ENCODE data around the gene FGD6.

Gene FGD6

DNA sequence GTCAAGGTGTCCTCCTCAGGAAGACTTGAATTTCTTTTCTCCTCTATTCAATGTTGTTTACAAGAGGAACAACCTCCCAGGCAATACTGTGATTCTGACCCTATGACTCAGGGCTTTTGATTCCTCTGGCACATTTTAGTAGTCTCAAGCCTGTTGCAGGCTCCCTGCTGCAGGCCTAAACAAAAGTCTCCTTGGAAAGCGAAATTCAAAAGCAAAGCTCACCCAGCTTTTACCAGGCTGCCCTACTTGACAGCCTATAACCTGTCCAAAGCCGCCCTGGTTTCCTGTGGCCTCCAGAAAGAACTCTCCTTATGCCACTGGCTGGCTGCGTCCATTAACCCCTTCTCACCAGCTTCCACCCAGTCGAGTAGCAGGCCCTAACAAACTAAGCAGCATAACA, 11.6 kb downstream of the FGD6 start:
- Histone ChIP-seq H3K27me3 (ENCODE audit: control insufficient read depth in 1 of 2, insufficient read depth in 2 of 2, low read length in 2 of 2) (no peaks in the 10 kb centered on the region), H3K4me1 (ENCODE audit: control insufficient read depth, insufficient read depth, low read length) (peaks cover 32% of the 10 kb centered on the region), H3K27ac (ENCODE audit: low read length) (peak overlapping the region; percentile 79), H3K36me3 (ENCODE audit: control insufficient read depth in 2 of 2, insufficient read depth in 2 of 2, low read length in 2 of 2) (peaks cover 0 to 2% of the 10 kb centered on the region in 2 donors), H3K4me3 (ENCODE audit: low read length in 2 of 2) (peak overlapping the region; percentile 24 to 41), H3K9ac (ENCODE audit: low read length in 2 of 2) (peak overlapping the region; percentile 16 to 37), H3K9me3 (ENCODE audit: control insufficient read depth in 2 of 2, low read length in 2 of 2) (no peaks in the 10 kb centered on the region)

DNA sequence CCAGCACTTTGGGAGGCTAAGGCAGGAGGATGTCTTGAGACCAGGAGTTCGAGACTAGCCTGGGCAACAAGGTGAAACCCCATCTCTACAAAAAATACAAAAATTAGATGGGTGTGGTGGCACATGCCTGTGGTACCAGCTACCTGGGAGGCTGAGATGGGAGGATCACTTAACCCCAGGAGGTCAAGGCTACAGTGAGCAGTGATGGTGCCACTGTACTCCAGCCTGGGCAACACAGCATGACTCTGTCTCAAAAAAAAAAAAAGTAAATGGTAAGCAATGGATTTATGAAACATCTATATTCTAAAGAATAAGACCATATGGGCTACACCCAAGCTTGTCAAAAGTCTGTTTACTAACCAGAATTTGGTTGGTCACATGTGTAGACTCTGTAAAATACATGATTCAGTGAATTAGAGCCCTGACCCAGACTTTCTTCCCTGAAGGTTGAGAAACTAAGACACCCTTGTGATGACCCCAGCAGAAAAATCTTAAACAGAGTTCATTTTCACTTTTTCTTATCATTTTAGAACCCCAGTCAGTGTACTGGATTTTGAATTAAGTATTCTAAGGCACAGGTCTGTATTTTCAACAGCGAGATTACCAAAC, 12.1 kb downstream of the FGD6 start:
- Histone ChIP-seq H3K9ac (ENCODE audit: low read length in 2 of 2) (peak overlapping the region; percentile 16 to 37), H3K27ac (ENCODE audit: low read length) (peak overlapping the region; percentile 79), H3K4me3 (ENCODE audit: low read length in 2 of 2) (peak overlapping the region in 1 of 2 donors; percentile 24), H3K4me1 (ENCODE audit: control insufficient read depth, insufficient read depth, low read length) (peaks cover 32% of the 10 kb centered on the region), H3K27me3 (ENCODE audit: control insufficient read depth in 1 of 2, insufficient read depth in 2 of 2, low read length in 2 of 2) (no peaks in the 10 kb centered on the region), H3K9me3 (ENCODE audit: control insufficient read depth in 2 of 2, low read length in 2 of 2) (no peaks in the 10 kb centered on the region), H3K36me3 (ENCODE audit: control insufficient read depth in 2 of 2, insufficient read depth in 2 of 2, low read length in 2 of 2) (peaks cover 0 to 2% of the 10 kb centered on the region in 2 donors)

DNA sequence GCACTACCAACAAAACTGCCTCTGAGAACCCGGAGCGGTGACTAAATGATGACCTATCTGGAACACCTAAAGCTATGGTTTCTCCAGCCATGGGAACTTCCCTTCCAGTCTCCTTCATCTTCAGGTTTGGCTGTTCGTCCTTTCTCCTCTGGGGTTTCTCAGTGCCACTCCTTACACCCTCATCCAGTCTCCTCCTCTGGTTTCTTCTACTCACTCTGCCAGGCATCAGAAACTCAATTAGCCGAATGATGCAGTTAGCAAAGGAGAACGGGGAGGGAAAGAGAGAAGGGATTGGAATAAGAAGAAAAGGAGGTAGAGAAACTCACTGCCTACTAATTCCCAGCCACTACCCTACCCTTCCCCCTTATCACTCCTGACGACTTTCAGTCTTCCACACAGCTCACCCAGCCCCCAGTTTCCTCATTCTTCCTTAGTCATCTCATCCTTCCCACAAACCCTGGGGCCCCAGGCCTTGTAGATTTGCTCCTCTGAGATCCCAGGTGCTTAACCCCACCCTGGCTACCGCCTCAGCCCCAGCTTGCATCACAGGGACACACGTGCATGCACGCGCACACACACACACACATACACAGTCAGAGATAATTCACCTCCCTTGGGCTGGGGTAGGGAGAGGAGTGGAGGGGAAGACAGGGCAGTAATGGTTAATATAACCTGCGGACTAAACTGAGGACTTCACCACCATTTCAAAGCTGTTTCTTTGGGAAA, 13.0 kb downstream of the FGD6 start:
- no peaks in the 10 kb centered on the region for H3K9me3 ChIP-seq (ENCODE audit: control insufficient read depth in 2 of 2, low read length in 2 of 2)
- no peaks in the 10 kb centered on the region for H3K27me3 ChIP-seq (ENCODE audit: control insufficient read depth in 1 of 2, insufficient read depth in 2 of 2, low read length in 2 of 2)
- H3K36me3 ChIP-seq (ENCODE audit: control insufficient read depth in 2 of 2, insufficient read depth in 2 of 2, low read length in 2 of 2): peaks cover 0 to 2% of the 10 kb centered on the region in 2 donors
- peak overlapping the region; percentile 79 for H3K27ac ChIP-seq (ENCODE audit: low read length)
- H3K9ac ChIP-seq (ENCODE audit: low read length in 2 of 2): no peak overlapping the region
- peaks cover 32% of the 10 kb centered on the region for H3K4me1 ChIP-seq (ENCODE audit: control insufficient read depth, insufficient read depth, low read length)
- no peak overlapping the region for H3K4me3 ChIP-seq (ENCODE audit: low read length in 2 of 2)

DNA sequence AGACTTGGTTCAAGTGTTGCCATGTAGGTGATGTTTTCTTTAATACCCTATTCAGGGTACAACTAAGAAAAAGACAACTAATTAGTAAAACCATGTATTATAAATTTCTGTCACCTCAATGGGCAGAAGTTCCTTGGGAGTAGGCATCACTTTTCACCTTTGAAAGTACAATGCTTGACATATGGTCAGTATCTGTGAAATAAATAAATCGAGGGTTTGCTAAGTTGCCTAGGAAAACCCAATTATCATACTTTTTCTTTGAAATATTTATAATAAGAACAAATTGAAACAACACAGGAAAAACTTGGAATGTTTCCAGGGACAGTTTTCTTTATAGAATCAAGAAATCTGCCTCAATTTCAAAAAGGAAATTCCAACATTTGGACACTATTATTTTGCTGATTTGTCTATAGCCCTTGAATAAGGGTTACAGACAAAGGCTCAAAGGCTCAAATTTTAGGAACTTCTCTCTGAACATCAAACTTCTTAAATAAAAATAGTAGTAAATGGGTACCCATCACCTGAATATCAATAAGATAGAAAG, 13.7 kb downstream of the FGD6 start:
- H3K27me3 ChIP-seq (ENCODE audit: control insufficient read depth in 1 of 2, insufficient read depth in 2 of 2, low read length in 2 of 2): no peaks in the 10 kb centered on the region
- no peak overlapping the region for H3K4me3 ChIP-seq (ENCODE audit: low read length in 2 of 2)
- peaks cover 28% of the 10 kb centered on the region for H3K4me1 ChIP-seq (ENCODE audit: control insufficient read depth, insufficient read depth, low read length)
- peak overlapping the region; percentile 0 for H3K27ac ChIP-seq (ENCODE audit: low read length)
- no peak overlapping the region for H3K9ac ChIP-seq (ENCODE audit: low read length in 2 of 2)
- no peaks in the 10 kb centered on the region for H3K9me3 ChIP-seq (ENCODE audit: control insufficient read depth in 2 of 2, low read length in 2 of 2)
- H3K36me3 ChIP-seq (ENCODE audit: control insufficient read depth in 2 of 2, insufficient read depth in 2 of 2, low read length in 2 of 2): no peaks in the 10 kb centered on the region

DNA sequence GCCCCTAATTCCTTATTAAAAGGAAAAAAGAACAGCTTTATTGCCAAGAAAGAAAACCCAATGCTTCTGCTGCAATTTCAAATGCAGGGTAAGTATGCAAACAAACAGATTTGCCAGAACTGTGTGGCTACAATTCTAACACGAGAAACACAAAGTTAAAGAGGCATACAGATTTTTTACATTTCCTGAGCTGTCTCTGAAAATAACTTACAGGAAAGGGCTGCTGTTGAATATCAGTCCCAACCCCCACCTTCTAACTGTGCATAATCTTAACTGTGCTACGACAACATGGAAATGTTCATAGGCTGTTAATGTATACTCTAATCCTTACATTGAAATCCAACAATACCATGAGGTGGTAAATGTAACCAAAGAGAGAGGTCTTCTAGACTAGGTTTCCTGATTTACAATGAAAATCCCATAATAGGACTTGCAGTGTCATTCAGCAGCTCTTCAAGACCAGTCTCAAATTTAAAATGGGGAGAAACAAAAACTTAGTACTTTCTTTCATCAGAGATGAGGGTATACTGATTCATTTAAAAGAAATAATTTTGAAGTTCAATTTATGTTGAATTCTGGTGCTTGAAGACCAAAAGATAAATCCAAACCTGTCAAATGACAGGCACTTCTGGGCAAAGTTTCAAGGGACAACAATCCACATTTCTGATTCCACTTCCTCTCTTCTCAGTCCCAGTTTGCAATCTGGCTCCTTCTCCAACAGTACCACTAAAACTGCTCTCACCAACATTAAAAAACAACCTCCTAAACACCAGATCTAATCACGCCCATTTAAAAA, 14.4 kb downstream of the FGD6 start:
- Histone ChIP-seq H3K9ac (ENCODE audit: low read length in 2 of 2) (no peak overlapping the region), H3K36me3 (ENCODE audit: control insufficient read depth in 2 of 2, insufficient read depth in 2 of 2, low read length in 2 of 2) (no peaks in the 10 kb centered on the region), H3K4me3 (ENCODE audit: low read length in 2 of 2) (no peak overlapping the region), H3K4me1 (ENCODE audit: control insufficient read depth, insufficient read depth, low read length) (peaks cover 27% of the 10 kb centered on the region), H3K9me3 (ENCODE audit: control insufficient read depth in 2 of 2, low read length in 2 of 2) (no peaks in the 10 kb centered on the region), H3K27me3 (ENCODE audit: control insufficient read depth in 1 of 2, insufficient read depth in 2 of 2, low read length in 2 of 2) (no peaks in the 10 kb centered on the region), H3K27ac (ENCODE audit: low read length) (peak overlapping the region; percentile 0)

DNA sequence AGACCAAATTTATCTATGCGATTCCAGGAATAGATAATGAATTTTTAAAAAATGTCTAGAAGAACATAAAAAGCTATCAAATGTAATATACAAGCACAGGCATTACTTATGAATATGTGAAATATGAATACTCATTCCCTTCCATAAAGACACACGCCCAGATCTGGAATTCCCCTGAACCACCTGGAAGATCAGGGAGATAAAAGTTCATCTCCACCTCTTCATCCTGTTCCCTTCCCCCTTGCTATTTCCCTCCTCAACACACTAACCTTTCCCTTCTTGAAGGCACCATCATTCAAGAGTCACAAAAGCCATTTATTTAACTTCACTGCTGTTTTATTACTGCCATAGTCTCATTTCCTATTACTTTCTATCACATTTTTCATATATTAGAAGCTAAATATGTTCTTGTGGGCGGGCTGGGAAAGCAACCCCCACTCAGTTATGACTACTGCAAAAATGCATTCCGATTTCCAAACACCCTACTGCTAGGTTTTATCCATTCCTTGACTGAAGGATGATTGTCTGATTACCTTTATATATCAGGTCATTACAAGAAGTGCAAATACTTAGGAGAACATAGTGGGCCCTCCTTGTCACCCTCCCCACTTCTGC, 16.1 kb downstream of the FGD6 start:
- no peak overlapping the region for H3K27ac ChIP-seq (ENCODE audit: low read length)
- H3K27me3 ChIP-seq (ENCODE audit: control insufficient read depth in 1 of 2, insufficient read depth in 2 of 2, low read length in 2 of 2): no peaks in the 10 kb centered on the region
- H3K4me1 ChIP-seq (ENCODE audit: control insufficient read depth, insufficient read depth, low read length): peaks cover 21% of the 10 kb centered on the region
- no peaks in the 10 kb centered on the region for H3K9me3 ChIP-seq (ENCODE audit: control insufficient read depth in 2 of 2, low read length in 2 of 2)
- H3K36me3 ChIP-seq (ENCODE audit: control insufficient read depth in 2 of 2, insufficient read depth in 2 of 2, low read length in 2 of 2): no peaks in the 10 kb centered on the region
- no peak overlapping the region for H3K4me3 ChIP-seq (ENCODE audit: low read length in 2 of 2)
- H3K9ac ChIP-seq (ENCODE audit: low read length in 2 of 2): no peak overlapping the region

DNA sequence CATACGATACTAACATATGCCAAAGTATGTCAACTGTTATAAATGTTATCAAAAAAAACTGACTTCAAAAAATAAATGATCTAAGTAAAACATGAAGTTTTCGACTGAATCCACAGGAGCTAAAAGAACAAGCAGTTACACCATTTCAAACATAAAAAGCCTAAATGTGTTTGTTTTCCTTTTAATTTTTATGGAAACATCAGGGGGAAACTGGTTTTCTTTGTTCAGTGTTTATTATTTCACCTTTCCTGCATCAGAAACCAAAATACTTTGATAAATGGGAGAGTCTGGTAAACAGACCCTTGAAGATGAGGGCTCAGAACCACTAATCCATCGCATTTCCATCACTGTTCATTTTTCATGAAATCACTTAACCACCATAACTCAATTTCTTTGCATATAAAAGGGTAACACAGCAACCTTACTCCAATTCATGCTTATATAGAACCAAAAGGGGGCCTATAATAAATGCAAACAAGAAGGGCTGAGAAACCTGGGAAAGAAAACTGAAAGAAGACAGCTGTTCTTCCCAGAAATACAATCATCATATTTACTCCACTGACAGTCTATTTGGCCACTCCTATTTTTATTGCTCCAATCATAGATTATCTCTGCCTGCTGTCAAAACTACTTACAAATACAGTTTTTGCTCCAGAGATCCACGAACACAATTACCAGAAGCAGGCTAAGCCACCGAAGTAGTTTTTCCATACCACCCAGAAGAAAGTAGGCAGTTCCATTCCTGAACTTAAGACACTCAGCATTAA, 17.0 kb downstream of the FGD6 start:
- Histone ChIP-seq H3K27ac (ENCODE audit: low read length) (no peak overlapping the region), H3K9ac (ENCODE audit: low read length in 2 of 2) (no peak overlapping the region), H3K9me3 (ENCODE audit: control insufficient read depth in 2 of 2, low read length in 2 of 2) (no peaks in the 10 kb centered on the region), H3K4me3 (ENCODE audit: low read length in 2 of 2) (peak overlapping the region in 1 of 2 donors; percentile 8), H3K27me3 (ENCODE audit: control insufficient read depth in 1 of 2, insufficient read depth in 2 of 2, low read length in 2 of 2) (no peaks in the 10 kb centered on the region), H3K4me1 (ENCODE audit: control insufficient read depth, insufficient read depth, low read length) (peaks cover 13% of the 10 kb centered on the region), H3K36me3 (ENCODE audit: control insufficient read depth in 2 of 2, insufficient read depth in 2 of 2, low read length in 2 of 2) (no peaks in the 10 kb centered on the region)

DNA sequence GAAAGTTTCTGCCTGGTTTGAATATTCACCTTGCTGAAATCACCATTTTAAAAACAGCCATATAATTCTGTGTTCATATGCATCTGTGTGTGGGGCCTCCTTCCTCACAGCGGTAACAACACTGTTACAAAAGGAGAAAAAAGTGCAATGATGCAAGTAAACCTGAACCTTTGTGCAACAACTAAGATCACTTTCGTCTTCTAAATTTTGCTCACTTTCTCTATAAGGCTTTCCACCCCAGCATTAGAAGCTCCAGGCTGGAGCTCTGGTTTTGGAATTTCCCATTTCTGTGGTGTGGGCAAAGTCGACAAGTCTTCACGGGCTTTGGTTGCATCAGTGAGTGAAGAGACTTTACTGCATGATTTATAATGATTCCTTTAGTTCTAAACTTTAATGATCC, 18.4 kb downstream of the FGD6 start:
- no peak overlapping the region for H3K9ac ChIP-seq (ENCODE audit: low read length in 2 of 2)
- H3K9me3 ChIP-seq (ENCODE audit: control insufficient read depth in 2 of 2, low read length in 2 of 2): no peaks in the 10 kb centered on the region
- no peak overlapping the region for H3K27ac ChIP-seq (ENCODE audit: low read length)
- no peaks in the 10 kb centered on the region for H3K27me3 ChIP-seq (ENCODE audit: control insufficient read depth in 1 of 2, insufficient read depth in 2 of 2, low read length in 2 of 2)
- H3K4me3 ChIP-seq (ENCODE audit: low read length in 2 of 2): no peak overlapping the region
- H3K4me1 ChIP-seq (ENCODE audit: control insufficient read depth, insufficient read depth, low read length): no peaks in the 10 kb centered on the region
- H3K36me3 ChIP-seq (ENCODE audit: control insufficient read depth in 2 of 2, insufficient read depth in 2 of 2, low read length in 2 of 2): no peaks in the 10 kb centered on the region

DNA sequence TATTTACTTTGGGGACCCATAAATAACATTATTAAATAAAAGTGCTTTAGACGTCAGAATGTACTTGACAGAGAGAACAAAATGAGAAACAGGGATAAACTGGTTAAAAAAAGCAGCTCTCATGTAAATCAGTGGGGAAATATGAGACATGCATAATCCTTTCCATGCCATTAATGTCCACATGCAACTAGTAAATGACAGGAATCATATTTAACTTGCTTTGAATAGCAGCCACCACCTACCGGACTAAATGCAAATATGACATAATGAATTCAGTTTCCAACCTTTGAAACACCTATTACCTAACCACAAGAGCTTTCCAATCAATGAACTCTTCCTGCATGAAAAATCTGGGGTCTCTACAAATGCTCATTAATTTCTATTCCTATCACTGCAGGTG, 19.6 kb downstream of the FGD6 start:
- Histone ChIP-seq H3K4me3 (ENCODE audit: low read length in 2 of 2) (no peak overlapping the region), H3K4me1 (ENCODE audit: control insufficient read depth, insufficient read depth, low read length) (no peaks in the 10 kb centered on the region), H3K27ac (ENCODE audit: low read length) (no peak overlapping the region), H3K9ac (ENCODE audit: low read length in 2 of 2) (no peak overlapping the region), H3K36me3 (ENCODE audit: control insufficient read depth in 2 of 2, insufficient read depth in 2 of 2, low read length in 2 of 2) (no peaks in the 10 kb centered on the region), H3K9me3 (ENCODE audit: control insufficient read depth in 2 of 2, low read length in 2 of 2) (no peaks in the 10 kb centered on the region), H3K27me3 (ENCODE audit: control insufficient read depth in 1 of 2, insufficient read depth in 2 of 2, low read length in 2 of 2) (no peaks in the 10 kb centered on the region)

All from stomach smooth muscle (tissue), 2 donors.